Measurements from ENCODE around the gene ARHGAP19. TPM values are rescaled to one million over a fixed set of nuclear protein-coding genes. Genes with fewer than 3 reads are reported as not detected.

ARHGAP19 gene
- total and polyA plus RNA-seq, 2 of the 8 experiments (the other 6 are each of a cell fraction or from before 2014, with no cell fraction given) = 13.3 to 32.1 TPM

- no peak overlapping the region for H3K56ac ChIP-seq (replicated peaks; ENCODE audit: insufficient read length, low read depth, low read length)
- H4K8ac ChIP-seq (ENCODE audit: extremely low read depth, insufficient read depth, low read length) = no peak overlapping the region
- no peak overlapping the region for H2BK15ac ChIP-seq (ENCODE audit: low read length)
- no peak overlapping the region for H3K27ac ChIP-seq (ENCODE audit: low read depth, low read length)
- POLR2A ChIA-PET (ENCODE audit: partially characterized antibody) = no interaction called here
- H3K4me2 ChIP-seq (ENCODE audit: insufficient read depth in 1 of 2, low read depth in 2 of 2, low read length in 2 of 2) = no peak overlapping the region
- H2AK5ac ChIP-seq (ENCODE audit: low read depth, low read length) = no peak overlapping the region
- 93% methylated on average over 3 of the region's 3 CpGs; no CpG with 5 or more reads in 1 of the 2 experiments for WGBS, 2 experiments (ENCODE audit: extremely low coverage in 1 of 2, insufficient coverage in 1 of 2, insufficient read length in 1 of 2, insufficient replicate concordance in 2 of 2, low coverage in 1 of 2, low lambda C conversion rate in 2 of 2, missing lambda C conversion rate in 1 of 2)
- H3K79me1 ChIP-seq (ENCODE audit: low read depth, low read length) = no peaks in the 10 kb centered on the region
- no peak overlapping the region for H3K4me3 ChIP-seq (ENCODE audit: extremely low read depth in 1 of 4, insufficient read depth in 2 of 4, low read depth in 3 of 4, low read length in 4 of 4)
- H2BK5ac ChIP-seq (ENCODE audit: low read depth, low read length) = no peak overlapping the region
- no peaks in the 10 kb centered on the region for H3K79me2 ChIP-seq (ENCODE audit: control insufficient read depth in 1 of 2, insufficient read depth in 2 of 2, low read length in 2 of 2)
- CTCF ChIA-PET (ENCODE audit: partially characterized antibody) = no interaction called here
- no peak overlapping the region for H2BK120ac ChIP-seq (replicated peaks; ENCODE audit: low read depth, low read length)
- no peak overlapping the region for H2AFZ ChIP-seq (ENCODE audit: low read length)
- no peak overlapping the region for H2BK12ac ChIP-seq (ENCODE audit: low read depth, low read length)
- H3K23me2 ChIP-seq (ENCODE audit: low read depth, low read length) = no peaks in the 10 kb centered on the region
- no peak overlapping the region for H3K4ac ChIP-seq (replicated peaks; ENCODE audit: insufficient read length, low read depth, low read length)
- no peak overlapping the region for H4K5ac ChIP-seq (ENCODE audit: insufficient read length, low read depth, low read length)
- H4K20me1 ChIP-seq (replicated peaks in 1 of 2; ENCODE audit: control insufficient read depth in 1 of 2, insufficient read depth in 2 of 2, low read length in 2 of 2) = no peaks in the 10 kb centered on the region
- no peak overlapping the region for H2BK20ac ChIP-seq (ENCODE audit: low read length)
- H3K27me3 ChIP-seq (replicated peaks in 1 of 4; ENCODE audit: control insufficient read depth in 3 of 4, extremely low read depth in 1 of 4, insufficient read depth in 3 of 4, low read length in 3 of 4) = no peaks in the 10 kb centered on the region
- H3K9me3 ChIP-seq (ENCODE audit: insufficient read depth in 2 of 2, low read depth in 1 of 2, low read length in 1 of 2) = no peaks in the 10 kb centered on the region
- H3K4me1 ChIP-seq (replicated peaks in 1 of 4; ENCODE audit: control insufficient read depth in 3 of 4, insufficient read depth in 4 of 4, low read length in 3 of 4) = no peaks in the 10 kb centered on the region
- FAIRE-seq (no peak), DNase-seq (ENCODE audit: low read depth in 1 of 2, low spot score in 2 of 2) (no peak)
- H4K91ac ChIP-seq (replicated peaks; ENCODE audit: insufficient read length, low read length) = no peak overlapping the region
- H3K18ac ChIP-seq (ENCODE audit: extremely low read depth, low read length) = no peak overlapping the region
- no peak overlapping the region for H3K23ac ChIP-seq (ENCODE audit: insufficient read length)
- H3K36me3 ChIP-seq (ENCODE audit: control insufficient read depth in 2 of 4, insufficient read depth in 4 of 4, low read length in 3 of 4) = peaks cover 0 to 18% (median 7%) of the 10 kb centered on the region in 4 experiments; a peak in 4 of 8 replicates
- no peak overlapping the region for H3K9ac ChIP-seq (replicated peaks in 1 of 4; ENCODE audit: extremely low read depth in 1 of 4, low read depth in 3 of 4, low read length in 3 of 4)
- no peak overlapping the region for H3K14ac ChIP-seq (ENCODE audit: insufficient read length)
- no peak for TF ChIP-seq GTF2F1 (IDR thresholded peaks at IDR 0.05; ENCODE audit: borderline replicate concordance, low read depth, low read length)
- TF ChIP-seq, protein P1, sequence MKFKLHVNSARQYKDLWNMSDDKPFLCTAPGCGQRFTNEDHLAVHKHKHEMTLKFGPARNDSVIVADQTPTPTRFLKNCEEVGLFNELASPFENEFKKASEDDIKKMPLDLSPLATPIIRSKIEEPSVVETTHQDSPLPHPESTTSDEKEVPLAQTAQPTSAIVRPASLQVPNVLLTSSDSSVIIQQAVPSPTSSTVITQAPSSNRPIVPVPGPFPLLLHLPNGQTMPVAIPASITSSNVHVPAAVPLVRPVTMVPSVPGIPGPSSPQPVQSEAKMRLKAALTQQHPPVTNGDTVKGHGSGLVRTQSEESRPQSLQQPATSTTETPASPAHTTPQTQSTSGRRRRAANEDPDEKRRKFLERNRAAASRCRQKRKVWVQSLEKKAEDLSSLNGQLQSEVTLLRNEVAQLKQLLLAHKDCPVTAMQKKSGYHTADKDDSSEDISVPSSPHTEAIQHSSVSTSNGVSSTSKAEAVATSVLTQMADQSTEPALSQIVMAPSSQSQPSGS (IDR thresholded peaks at IDR 0.05; ENCODE audit: low read length) = no peak
- no peak for TF ChIP-seq FOSL1 (IDR thresholded peaks at IDR 0.05; ENCODE audit: insufficient read depth, low read depth, low read length)
- TF ChIP-seq RXRA (IDR thresholded peaks at IDR 0.05; ENCODE audit: insufficient read depth, low read depth, low read length) = no peak
- no peak for TF ChIP-seq CTBP2 (IDR thresholded peaks at IDR 0.05; ENCODE audit: borderline replicate concordance, insufficient read depth, insufficient read length, low read length)
- TF ChIP-seq POLR2AphosphoS5 (IDR thresholded peaks at IDR 0.05; ENCODE audit: low read depth, low read length) = no peak
- no peak for TF ChIP-seq HDAC6 (IDR thresholded peaks at IDR 0.05; ENCODE audit: low read depth, low read length)
- no peak for TF ChIP-seq JUN (IDR thresholded peaks at IDR 0.05; ENCODE audit: low read depth, low read length)
- TF ChIP-seq, protein P2, sequence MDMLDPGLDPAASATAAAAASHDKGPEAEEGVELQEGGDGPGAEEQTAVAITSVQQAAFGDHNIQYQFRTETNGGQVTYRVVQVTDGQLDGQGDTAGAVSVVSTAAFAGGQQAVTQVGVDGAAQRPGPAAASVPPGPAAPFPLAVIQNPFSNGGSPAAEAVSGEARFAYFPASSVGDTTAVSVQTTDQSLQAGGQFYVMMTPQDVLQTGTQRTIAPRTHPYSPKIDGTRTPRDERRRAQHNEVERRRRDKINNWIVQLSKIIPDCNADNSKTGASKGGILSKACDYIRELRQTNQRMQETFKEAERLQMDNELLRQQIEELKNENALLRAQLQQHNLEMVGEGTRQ (IDR thresholded peaks at IDR 0.05; ENCODE audit: low read length) = no peak
- TF ChIP-seq SIRT6 (IDR thresholded peaks at IDR 0.05; ENCODE audit: low read length) = no peak
- no peak for TF ChIP-seq SP2 (IDR thresholded peaks at IDR 0.05; ENCODE audit: low read length)
- no peak for TF ChIP-seq TAF7 (optimal IDR thresholded peaks at IDR 0.05; ENCODE audit: borderline replicate concordance, low read depth, low read length)
Measured at GRCh38 chr10:97254694-97255093, 37.7 kb downstream of the ARHGAP19 start.
